Measurements from ENCODE around the gene VANGL2.

VANGL2 gene

GRCh38 chr1:160431006-160431405, 30.6 kb downstream of the VANGL2 start:
- TF ChIP-seq Cebpa-rat (IDR thresholded peaks at IDR 0.05), result no peak
- peak overlapping the region in 2 of 11 experiments; percentile 58 to 74; a peak in 4 of 22 replicates for H3K27ac ChIP-seq
- H3K4me3 ChIP-seq, result no peak overlapping the region
- H3K9ac ChIP-seq, result no peak overlapping the region
- H3K4me2 ChIP-seq, result peak overlapping the region in 8 of 11 experiments; percentile 3 to 78 (median 56); a peak in 13 of 22 replicates
- peaks cover 27 to 69% (median 53%) of the 10 kb centered on the region in 10 experiments for H3K4me1 ChIP-seq
- no peaks in the 10 kb centered on the region for H4K20me1 ChIP-seq
- peaks cover 19 to 32% (median 24%) of the 10 kb centered on the region in 11 experiments; a peak in 21 of 22 replicates for H3K9me3 ChIP-seq (replicated peaks in 1 of 11)
- H3K27me3 ChIP-seq, result no peaks in the 10 kb centered on the region
- peaks cover 0 to 22% (median 11%) of the 10 kb centered on the region in 11 experiments; a peak in 14 of 22 replicates for H3K36me3 ChIP-seq

DNA sequence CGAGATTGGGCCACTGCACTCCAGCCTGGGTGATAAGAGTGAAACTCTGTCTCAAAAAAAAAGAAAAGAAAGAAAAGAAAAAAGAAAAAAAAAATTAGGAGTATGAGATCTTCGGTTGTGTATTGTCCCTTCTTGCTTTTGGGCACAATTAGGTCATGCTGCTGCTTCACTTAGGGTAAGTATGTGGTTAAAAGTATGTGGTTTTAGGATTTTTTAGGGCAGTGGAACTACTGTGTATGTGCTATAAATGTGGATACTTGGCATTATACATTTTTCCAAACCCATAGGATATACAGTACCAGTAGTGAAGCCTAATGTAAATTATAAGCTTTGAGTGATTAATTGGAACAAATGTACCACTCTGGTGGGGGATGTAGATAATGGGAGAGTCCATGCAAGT, 31.2 kb downstream of the VANGL2 start:
- TF ChIP-seq Cebpa-rat (IDR thresholded peaks at IDR 0.05), result no peak

DNA sequence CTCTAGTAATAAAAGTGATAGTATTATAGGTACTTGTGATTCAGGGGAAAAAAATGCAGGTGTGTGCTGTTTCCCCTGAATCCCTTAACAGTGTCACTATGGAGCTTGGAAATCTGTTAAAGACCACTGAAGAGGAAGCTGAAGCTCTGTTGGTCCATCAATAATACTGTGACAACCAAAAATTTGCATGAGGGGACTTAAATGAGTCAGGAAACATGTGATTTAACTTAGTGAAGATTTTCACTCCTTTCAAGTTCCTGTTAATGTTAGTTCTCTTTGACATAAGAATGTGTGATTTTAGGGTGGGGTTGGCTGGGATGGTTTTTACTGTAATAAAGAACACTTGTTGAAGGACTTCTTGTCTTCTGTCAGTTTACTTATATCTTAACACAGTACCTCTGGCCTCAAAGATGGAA, 32.0 kb downstream of the VANGL2 start:
- Histone ChIP-seq H4K20me1 (no peaks in the 10 kb centered on the region), H3K36me3 (peaks cover 0 to 9% (median 4%) of the 10 kb centered on the region in 11 experiments; a peak in 10 of 22 replicates), H3K27ac (peak overlapping the region in 3 of 11 experiments; percentile 74 to 82 (median 76); a peak in 6 of 22 replicates), H3K9me3 (replicated peaks in 1 of 11) (peaks cover 19 to 34% (median 24%) of the 10 kb centered on the region in 11 experiments; a peak in 21 of 22 replicates), H3K4me3 (no peak overlapping the region), H3K4me1 (peaks cover 35 to 83% (median 67%) of the 10 kb centered on the region in 10 experiments), H3K27me3 (no peaks in the 10 kb centered on the region), H3K9ac (peak overlapping the region in 2 of 11 experiments; percentile 46 to 56; a peak in 2 of 22 replicates), H3K4me2 (peak overlapping the region in 7 of 11 experiments; percentile 8 to 78 (median 51); a peak in 13 of 22 replicates)
- no peak for TF ChIP-seq Cebpa-rat (IDR thresholded peaks at IDR 0.05)

More for the DNA sequence above, 31.2 kb downstream of the VANGL2 start:
- Histone ChIP-seq H3K4me2 (peak overlapping the region in 7 of 11 experiments; percentile 15 to 78 (median 61); a peak in 10 of 22 replicates), H3K9me3 (replicated peaks in 1 of 11) (peaks cover 19 to 34% (median 24%) of the 10 kb centered on the region in 11 experiments; a peak in 21 of 22 replicates), H3K27me3 (no peaks in the 10 kb centered on the region), H3K9ac (no peak overlapping the region), H4K20me1 (no peaks in the 10 kb centered on the region), H3K27ac (peak overlapping the region in 3 of 11 experiments; percentile 74 to 82 (median 76); a peak in 5 of 22 replicates), H3K4me1 (peaks cover 27 to 75% (median 58%) of the 10 kb centered on the region in 10 experiments), H3K36me3 (peaks cover 0 to 17% (median 6%) of the 10 kb centered on the region in 11 experiments; a peak in 13 of 22 replicates), H3K4me3 (no peak overlapping the region)

DNA sequence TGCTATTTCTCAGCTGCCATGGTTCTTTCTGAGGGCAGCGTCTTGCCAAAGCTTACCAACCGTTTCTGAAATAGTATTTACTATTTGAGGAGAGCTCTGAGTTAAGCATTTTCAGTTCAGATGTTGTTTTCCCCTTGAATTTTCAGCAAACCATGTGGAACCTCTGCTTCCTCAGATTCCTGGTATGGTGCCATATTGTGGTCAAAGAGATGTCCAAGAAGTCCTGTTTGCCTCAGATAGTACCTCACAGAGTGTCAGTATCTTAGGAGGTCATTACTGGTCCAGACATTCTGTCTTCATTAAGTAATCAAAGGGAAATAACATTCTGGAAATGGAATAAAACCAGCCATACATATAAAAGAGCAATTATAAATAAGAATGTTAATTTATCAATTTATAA, 36.6 kb downstream of the VANGL2 start:
- H3K27me3 ChIP-seq, result no peaks in the 10 kb centered on the region
- peak overlapping the region; percentile 38 to 93 (median 86) for H3K4me2 ChIP-seq

GRCh38 chr1:160437432-160438316, 37.3 kb downstream of the VANGL2 start:
- H3K27me3 ChIP-seq, result no peaks in the 10 kb centered on the region
- TF ChIP-seq Cebpa-rat (IDR thresholded peaks at IDR 0.05), result no peak
- H3K4me2 ChIP-seq, result peak overlapping the region; percentile 74 to 93 (median 86)
- H3K4me3 ChIP-seq, result peak overlapping the region; percentile 25 to 57 (median 46); a peak in 16 of 20 replicates
- H3K9me3 ChIP-seq (replicated peaks in 1 of 11), result peaks cover 19 to 34% (median 24%) of the 10 kb centered on the region in 11 experiments; a peak in 21 of 22 replicates
- peaks cover 23 to 51% (median 35%) of the 10 kb centered on the region in 10 experiments for H3K4me1 ChIP-seq
- peak overlapping the region; percentile 33 to 73 (median 65); a peak in 21 of 22 replicates for H3K9ac ChIP-seq
- H3K27ac ChIP-seq, result peak overlapping the region; percentile 48 to 77 (median 73); a peak in 20 of 22 replicates
- H3K36me3 ChIP-seq, result no peaks in the 10 kb centered on the region
- no peaks in the 10 kb centered on the region for H4K20me1 ChIP-seq

More for the DNA sequence above, 36.6 kb downstream of the VANGL2 start:
- peak overlapping the region in 3 of 11 experiments; percentile 5 to 30 (median 15); a peak in 1 of 22 replicates for H3K9ac ChIP-seq
- H3K27ac ChIP-seq, result peak overlapping the region; percentile 20 to 77 (median 70); a peak in 14 of 22 replicates
- H3K4me3 ChIP-seq, result peak overlapping the region in 1 of 10 experiments; percentile 43; a peak in 1 of 20 replicates
- H3K36me3 ChIP-seq, result no peaks in the 10 kb centered on the region
- H3K4me1 ChIP-seq, result peaks cover 23 to 58% (median 42%) of the 10 kb centered on the region in 10 experiments
- H4K20me1 ChIP-seq, result no peaks in the 10 kb centered on the region
- H3K9me3 ChIP-seq (replicated peaks in 1 of 11), result peaks cover 19 to 34% (median 24%) of the 10 kb centered on the region in 11 experiments; a peak in 21 of 22 replicates
- no peak for TF ChIP-seq Cebpa-rat (IDR thresholded peaks at IDR 0.05)

DNA sequence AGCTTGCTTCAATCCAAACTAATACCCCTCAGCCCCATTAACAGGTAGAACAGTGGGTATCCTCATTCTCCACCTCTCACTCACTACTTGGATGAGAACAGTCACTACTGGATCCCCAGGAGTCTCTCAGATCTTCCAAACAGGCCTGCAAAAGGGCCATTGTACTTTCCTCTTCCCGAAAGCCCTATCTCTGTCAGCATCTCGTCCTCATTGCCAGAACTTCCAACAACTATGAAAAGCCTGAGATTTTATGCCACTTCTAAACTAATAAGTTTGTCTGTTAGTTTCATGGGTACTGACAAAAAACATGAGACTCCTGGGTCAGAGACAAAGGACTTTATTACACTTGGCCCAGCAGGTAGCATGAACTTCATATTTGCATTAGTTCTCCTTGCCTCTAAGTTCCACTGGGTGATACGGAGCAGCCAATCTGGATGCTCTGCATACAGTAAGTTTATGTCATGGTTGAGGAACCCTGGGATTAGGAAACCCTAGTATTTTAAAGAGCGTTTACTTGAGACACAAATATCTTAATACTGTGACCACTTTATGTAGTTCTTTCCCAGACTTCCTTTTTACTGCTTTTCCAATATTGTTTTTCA, 38.1 kb downstream of the VANGL2 start:
- Histone ChIP-seq H3K4me1 (peaks cover 26 to 43% (median 35%) of the 10 kb centered on the region in 10 experiments), H3K9me3 (replicated peaks in 1 of 11) (peaks cover 17 to 28% (median 18%) of the 10 kb centered on the region in 11 experiments; a peak in 21 of 22 replicates), H4K20me1 (no peaks in the 10 kb centered on the region), H3K27ac (peak overlapping the region; percentile 48 to 77 (median 73); a peak in 20 of 22 replicates), H3K27me3 (no peaks in the 10 kb centered on the region), H3K4me2 (peak overlapping the region; percentile 74 to 93 (median 86)), H3K9ac (peak overlapping the region; percentile 33 to 73 (median 65); a peak in 21 of 22 replicates), H3K4me3 (peak overlapping the region; percentile 25 to 57 (median 46); a peak in 16 of 20 replicates), H3K36me3 (no peaks in the 10 kb centered on the region)
- no peak for TF ChIP-seq Cebpa-rat (IDR thresholded peaks at IDR 0.05)

- TF ChIP-seq Cebpa-rat (IDR thresholded peaks at IDR 0.05), result no peak
Observed at GRCh38 chr1:160438935-160439334, 38.6 kb downstream of the VANGL2 start.

GRCh38 chr1:160439718-160440117, 39.4 kb downstream of the VANGL2 start:
- Histone ChIP-seq H3K4me1 (peaks cover 27 to 51% (median 42%) of the 10 kb centered on the region in 10 experiments), H3K27ac (no peak overlapping the region), H3K36me3 (no peaks in the 10 kb centered on the region), H4K20me1 (no peaks in the 10 kb centered on the region), H3K4me3 (no peak overlapping the region), H3K4me2 (no peak overlapping the region), H3K27me3 (no peaks in the 10 kb centered on the region), H3K9ac (no peak overlapping the region), H3K9me3 (replicated peaks in 1 of 11) (peaks cover 4 to 15% (median 5%) of the 10 kb centered on the region in 11 experiments; a peak in 19 of 22 replicates)
- no peak for TF ChIP-seq Cebpa-rat (IDR thresholded peaks at IDR 0.05)

More at GRCh38 chr1:160438935-160439334, 38.6 kb downstream of the VANGL2 start:
- peak overlapping the region; percentile 74 to 93 (median 86); a peak in 21 of 22 replicates for H3K4me2 ChIP-seq
- no peaks in the 10 kb centered on the region for H3K27me3 ChIP-seq
- peaks cover 12 to 22% (median 13%) of the 10 kb centered on the region in 11 experiments; a peak in 21 of 22 replicates for H3K9me3 ChIP-seq (replicated peaks in 1 of 11)
- no peaks in the 10 kb centered on the region for H4K20me1 ChIP-seq
- H3K4me1 ChIP-seq, result peaks cover 27 to 46% (median 40%) of the 10 kb centered on the region in 10 experiments
- H3K9ac ChIP-seq, result no peak overlapping the region
- peak overlapping the region in 2 of 11 experiments; percentile 73 to 75; a peak in 5 of 22 replicates for H3K27ac ChIP-seq
- no peak overlapping the region for H3K4me3 ChIP-seq
- H3K36me3 ChIP-seq, result no peaks in the 10 kb centered on the region
